Smooth muscle cell (in vitro differentiated cells): Measurements from ENCODE around the gene MRPS5. TPM values are rescaled to one million over a fixed set of nuclear protein-coding genes. Genes with fewer than 3 reads are reported as not detected.

Experiments
- DNase-seq: peaks from one replicate; lab custom pipeline; 2025; ENCODE audit not compliant: unreplicated experiment; lab: John Stamatoyannopoulos, UW
- H2AFZ ChIP-seq: fragments of 200-600 bp; sonication (generic); 2 replicates; pipeline ENCODE4 v1.6.0; 2016; ENCODE audit warnings: antibody characterized with exemption, low read depth, mild to moderate bottlenecking
- H3F3A ChIP-seq: fragments of 200-600 bp; sonication (generic); 2 replicates; pipeline ENCODE4 v1.6.0; 2017; ENCODE audit warnings: antibody characterized with exemption, low read depth
- H3K27ac ChIP-seq: fragments of 200-600 bp; sonication (generic); 2 replicates; pipeline ENCODE4 v1.5.1; 2016; ENCODE audit warnings: low read depth, mild to moderate bottlenecking
- H3K27me3 ChIP-seq: fragments of 200-600 bp; sonication (generic); 2 replicates; pipeline ENCODE4 v1.6.1; 2016; ENCODE audit warnings: low read depth, mild to moderate bottlenecking
- H3K36me3 ChIP-seq: fragments of 200-600 bp; sonication (generic); 2 replicates; pipeline ENCODE4 v1.5.1; 2016; ENCODE audit warnings: low read depth
- H3K4me1 ChIP-seq: fragments of 200-600 bp; sonication (generic); 2 replicates; pipeline ENCODE4 v1.5.1; 2016; ENCODE audit warnings: low read depth
- H3K4me2 ChIP-seq: fragments of 200-600 bp; sonication (generic); 2 replicates; pipeline ENCODE4 v1.6.0; 2016; ENCODE audit warnings: mild to moderate bottlenecking
- H3K4me3 ChIP-seq: fragments of 200-600 bp; sonication (generic); 2 replicates; pipeline ENCODE4 v1.5.1; 2016; ENCODE audit warnings: mild to moderate bottlenecking
- H3K79me2 ChIP-seq: fragments of 200-600 bp; sonication (generic); 2 replicates; pipeline ENCODE4 v1.6.0; 2016; ENCODE audit warnings: low read depth, mild to moderate bottlenecking
- H3K9ac ChIP-seq: fragments of 200-600 bp; sonication (generic); 2 replicates; pipeline ENCODE4 v1.6.0; 2016; ENCODE audit warnings: low read depth
- H3K9me3 ChIP-seq: fragments of 200-600 bp; sonication (generic); replicated peaks from 2 replicates; pipeline ENCODE4 v1.5.1; 2016; ENCODE audit warnings: low read depth
- H4K20me1 ChIP-seq: fragments of 200-600 bp; sonication (generic); 2 replicates; pipeline ENCODE4 v1.6.0; 2016; ENCODE audit warnings: low read depth
- CTCF ChIP-seq: fragments of 200-600 bp; sonication (generic); IDR thresholded peaks from 2 replicates; pipeline ENCODE4 v1.5.1; 2017; ENCODE audit warnings: borderline replicate concordance, mild to moderate bottlenecking, antibody characterized with exemption; ENCODE audit not compliant: insufficient read depth, poor library complexity, severe bottlenecking
- WGBS: methylation state at CpG from one replicate; pipeline ENCODE4 v1.1.7; 2016; ENCODE audit warnings: low lambda C conversion rate; 5-methylcytosine and 5-hydroxymethylcytosine counted together
- polyA plus RNA-seq: library from polyadenylated mRNA; unstranded; fragments of >200 nt; fragmentation: Nextera tagmentation; extraction: Ambion mirVana; gene quantifications from 2 replicates; pipeline ENCODE4 v1.2.1, GENCODE V29; 2016
- total RNA-seq: library from RNA; depleted of rRNA; stranded (reverse); fragments of >200 nt; gene quantifications from 2 replicates; pipeline ENCODE4 v1.2.3, GENCODE V29; 2014

Gene MRPS5
- total and polyA plus RNA-seq, 2 experiments from 2014 or later: 41.1 to 46.2 TPM

DNA sequence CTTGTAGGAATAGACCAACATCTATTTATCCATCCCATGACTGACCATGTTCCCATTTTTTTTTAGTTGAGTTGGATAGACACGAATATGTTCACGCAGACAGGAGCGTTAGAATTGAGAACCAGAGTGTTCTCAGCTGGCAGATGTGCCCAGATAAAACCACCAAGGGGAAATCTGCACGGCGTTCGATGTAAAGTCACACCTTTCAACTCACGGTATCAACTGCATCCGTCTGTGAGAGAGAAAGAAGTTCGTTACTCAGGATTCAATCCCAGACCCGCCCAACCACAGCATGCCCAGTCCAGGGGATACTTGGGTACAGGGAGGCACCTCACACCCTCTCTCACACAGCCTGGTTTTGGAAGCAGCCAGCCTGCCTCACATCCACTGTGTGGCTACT lies 70.0 kb downstream of the MRPS5 start:
- WGBS: 82% methylated on average over 10 of the region's 10 CpGs
- H2AFZ ChIP-seq: no peak overlapping the region
- H3K4me2 ChIP-seq: no peak overlapping the region
- H3K27me3 ChIP-seq: no peaks in the 10 kb centered on the region
- H3K4me1 ChIP-seq: no peaks in the 10 kb centered on the region
- H3F3A ChIP-seq: no peaks in the 10 kb centered on the region
- no peak overlapping the region for H3K27ac ChIP-seq
- no peaks in the 10 kb centered on the region for H3K79me2 ChIP-seq
- no peak overlapping the region for H3K9ac ChIP-seq
- no peaks in the 10 kb centered on the region for H3K36me3 ChIP-seq
- no peak overlapping the region for H3K4me3 ChIP-seq
- no peak for TF ChIP-seq CTCF
- no peak for DNase-seq
- H3K9me3 ChIP-seq: no peaks in the 10 kb centered on the region
- no peaks in the 10 kb centered on the region for H4K20me1 ChIP-seq

- Histone ChIP-seq H3K9me3 (no peaks in the 10 kb centered on the region), H3F3A (no peaks in the 10 kb centered on the region), H3K4me1 (no peaks in the 10 kb centered on the region), H3K27ac (no peak overlapping the region), H3K4me3 (no peak overlapping the region), H3K36me3 (no peaks in the 10 kb centered on the region), H3K4me2 (no peak overlapping the region), H3K79me2 (no peaks in the 10 kb centered on the region), H3K27me3 (no peaks in the 10 kb centered on the region), H2AFZ (no peak overlapping the region), H3K9ac (no peak overlapping the region), H4K20me1 (no peaks in the 10 kb centered on the region)
- no peak for TF ChIP-seq CTCF
- WGBS: 80% methylated on average over 7 of the region's 7 CpGs
- no peak for DNase-seq
These were observed 71.0 kb downstream of the MRPS5 start for GRCh38 chr2:95050385-95051300.

GRCh38 chr2:95049961-95050360 lies 71.6 kb downstream of the MRPS5 start:
- Histone ChIP-seq H3K9ac (no peak overlapping the region), H3K9me3 (no peaks in the 10 kb centered on the region), H3K79me2 (no peaks in the 10 kb centered on the region), H2AFZ (no peak overlapping the region), H3K4me2 (no peak overlapping the region), H3K4me3 (no peak overlapping the region), H3K36me3 (no peaks in the 10 kb centered on the region), H3F3A (no peaks in the 10 kb centered on the region), H3K27me3 (no peaks in the 10 kb centered on the region), H4K20me1 (no peaks in the 10 kb centered on the region), H3K27ac (no peak overlapping the region), H3K4me1 (no peaks in the 10 kb centered on the region)
- no peak for TF ChIP-seq CTCF
- WGBS: 90% methylated on average over 6 of the region's 6 CpGs
- no peak for DNase-seq

GRCh38 chr2:95049683-95049955 lies 72.0 kb downstream of the MRPS5 start:
- no peak overlapping the region for H3K9ac ChIP-seq
- no peak overlapping the region for H3K4me2 ChIP-seq
- TF ChIP-seq CTCF: no peak
- H4K20me1 ChIP-seq: no peaks in the 10 kb centered on the region
- H3K27me3 ChIP-seq: no peaks in the 10 kb centered on the region
- no peak overlapping the region for H3K4me3 ChIP-seq
- H3K9me3 ChIP-seq: no peaks in the 10 kb centered on the region
- H2AFZ ChIP-seq: no peak overlapping the region
- 87% methylated on average over 10 of the region's 10 CpGs for WGBS
- H3K4me1 ChIP-seq: no peaks in the 10 kb centered on the region
- DNase-seq: no peak
- H3K36me3 ChIP-seq: no peaks in the 10 kb centered on the region
- H3F3A ChIP-seq: no peaks in the 10 kb centered on the region
- no peak overlapping the region for H3K27ac ChIP-seq
- no peaks in the 10 kb centered on the region for H3K79me2 ChIP-seq
